Spleen (tissue), 11 donors: ENCODE data around the gene DAZL. TPM values are rescaled to one million over a fixed set of nuclear protein-coding genes. Genes with fewer than 3 reads are reported as not detected.

Experiments used
- DNase-seq: peaks from one replicate; pipeline ENCODE4 v3.0.0-alpha.2; 2020
- H3K27ac ChIP-seq, 8 donors: fragments of 200-600 bp; sonication (generic) in 7 of 8; 1 replicate in 4 of 8; 2 replicates in 4 of 8; pipeline versions ENCODE4 v1.5.0 to v1.8.0; 2016 to 2021; ENCODE audit warnings: inconsistent platforms in 4 of 8, mild to moderate bottlenecking in 4 of 8, moderate library complexity in 1 of 8
- H3K27me3 ChIP-seq, 7 donors: fragments of 200-600 bp; sonication (generic) in 6 of 7; replicated peaks in 1 of 7; 1 replicate in 4 of 7; 2 replicates in 3 of 7; pipeline versions ENCODE4 v1.5.0 to v1.8.0; 2016 to 2021; ENCODE audit warnings: inconsistent platforms in 3 of 7, mild to moderate bottlenecking in 1 of 7
- H3K36me3 ChIP-seq, 6 donors: fragments of 200-600 bp; sonication (generic) in 5 of 6; 1 replicate in 4 of 6; 2 replicates in 2 of 6; pipeline versions ENCODE4 v1.5.0 to v1.8.0; 2016 to 2021; ENCODE audit warnings: inconsistent platforms in 2 of 6
- H3K4me1 ChIP-seq, 6 donors: fragments of 200-600 bp; sonication (generic) in 5 of 6; 1 replicate in 3 of 6; 2 replicates in 3 of 6; pipeline versions ENCODE4 v1.5.0 to v1.8.0; 2016 to 2021; ENCODE audit warnings: inconsistent platforms in 3 of 6
- H3K4me3 ChIP-seq, 8 donors: fragments of 200-600 bp; sonication (generic) in 7 of 8; 1 replicate in 4 of 8; 2 replicates in 4 of 8; pipeline versions ENCODE4 v1.5.0 to v1.8.0; 2016 to 2021; ENCODE audit warnings: inconsistent platforms in 4 of 8, mild to moderate bottlenecking in 4 of 8, moderate library complexity in 2 of 8
- H3K9me3 ChIP-seq, 8 donors: fragments of 200-600 bp; sonication (generic) in 7 of 8; 1 replicate in 4 of 8; 2 replicates in 4 of 8; pipeline versions ENCODE4 v1.5.0 to v1.8.0; 2016 to 2021; ENCODE audit warnings: inconsistent platforms in 4 of 8
- POLR2A ChIP-seq, 3 donors: fragments of 450-650 bp; IDR thresholded peaks; one replicate each; pipeline ENCODE4 v1.5.1; 2017; ENCODE audit warnings: antibody characterized with exemption in 3 of 3, mild to moderate bottlenecking in 1 of 3
- POLR2AphosphoS5 ChIP-seq, 3 donors: sonication (generic); formaldehyde crosslinking; IDR thresholded peaks; one replicate each; pipeline ENCODE4 v1.5.1; 2017; ENCODE audit warnings: antibody characterized with exemption in 3 of 3
- WGBS, 5 donors: extraction: QIAGEN DNeasy Blood & Tissue Kit in 3 of 5; methylation state at CpG; one replicate each; pipeline versions ENCODE4 v1.1.5 to v1.1.7; 2013 to 2018; 5-methylcytosine and 5-hydroxymethylcytosine counted together
- intact Hi-C: fragments of 100-400 bp; cut with DNase I; formaldehyde crosslinking; loops from one replicate; pipeline ENCODE4 v1.15.0; 2023; ENCODE audit warnings: low total_unique reads
- polyA plus RNA-seq, 3 donors: library from polyadenylated mRNA; stranded (reverse); fragments of 200-250 nt; gene quantifications; one replicate each; pipeline ENCODE4 v1.2.1, GENCODE V29; 2013
- total RNA-seq, 7 donors: library from RNA; depleted of rRNA in 3 of 7; stranded (reverse); fragments of >200 nt in 3 of 7; fragmentation: NEBNext Ultra II Directional in 4 of 7; extraction: Animal tissue kit (Norgen Biotek cat#: 25700) in 4 of 7; gene quantifications; one replicate each; pipeline versions ENCODE4 v1.1.0 to v1.2.1, GENCODE V29; 2016 to 2021
- TF ChIP-seq, protein P1 (sequence below), 11 experiments: fragments of 200-600 bp in 7 of 11; fragments of 450-650 bp in 4 of 11; sonication (generic) in 4 of 11; IDR thresholded peaks in 8 of 11; conservative IDR thresholded peaks in 3 of 11; 1 replicate in 7 of 11; 2 replicates in 4 of 11; pipeline versions ENCODE4 v1.4.0 to v1.8.0; 2016 to 2021; ENCODE audit warnings: antibody characterized with exemption in 11 of 11, inconsistent platforms in 4 of 11, mild to moderate bottlenecking in 1 of 11
- donor health status: healthy with polysubstance abuse.
- donor health status: DM: no; HTN: no; CAD: no; lungs with moderate emphysema.
- donor health status: DM: no; HTN: no; CAD: no.
- donor health status: Bipolar disorder and iron deficiency.
- donor health status: healthy.
- donor health status: DM: no; HTN: no; CAD: no.
- donor health status: DM: yes; HTN: yes; CAD: no.

DAZL gene
- total and polyA plus RNA-seq, 10 donors: 0.04 to 0.51 (median 0.30) TPM; not detected in 5

- H3K36me3 ChIP-seq: no peaks in the 10 kb centered on the region
- DNase-seq: no peak
- H3K4me1 ChIP-seq: peaks cover 0 to 12% (median 7%) of the 10 kb centered on the region in 6 donors
- 83 to 89% (median 85%) methylated on average over 4 of the region's 4 CpGs for WGBS, 5 donors
- peaks cover 0 to 4% (median 0%) of the 10 kb centered on the region in 7 donors for H3K27me3 ChIP-seq
- TF ChIP-seq, protein P1, sequence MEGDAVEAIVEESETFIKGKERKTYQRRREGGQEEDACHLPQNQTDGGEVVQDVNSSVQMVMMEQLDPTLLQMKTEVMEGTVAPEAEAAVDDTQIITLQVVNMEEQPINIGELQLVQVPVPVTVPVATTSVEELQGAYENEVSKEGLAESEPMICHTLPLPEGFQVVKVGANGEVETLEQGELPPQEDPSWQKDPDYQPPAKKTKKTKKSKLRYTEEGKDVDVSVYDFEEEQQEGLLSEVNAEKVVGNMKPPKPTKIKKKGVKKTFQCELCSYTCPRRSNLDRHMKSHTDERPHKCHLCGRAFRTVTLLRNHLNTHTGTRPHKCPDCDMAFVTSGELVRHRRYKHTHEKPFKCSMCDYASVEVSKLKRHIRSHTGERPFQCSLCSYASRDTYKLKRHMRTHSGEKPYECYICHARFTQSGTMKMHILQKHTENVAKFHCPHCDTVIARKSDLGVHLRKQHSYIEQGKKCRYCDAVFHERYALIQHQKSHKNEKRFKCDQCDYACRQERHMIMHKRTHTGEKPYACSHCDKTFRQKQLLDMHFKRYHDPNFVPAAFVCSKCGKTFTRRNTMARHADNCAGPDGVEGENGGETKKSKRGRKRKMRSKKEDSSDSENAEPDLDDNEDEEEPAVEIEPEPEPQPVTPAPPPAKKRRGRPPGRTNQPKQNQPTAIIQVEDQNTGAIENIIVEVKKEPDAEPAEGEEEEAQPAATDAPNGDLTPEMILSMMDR (IDR thresholded peaks at IDR 0.05 in 8 of 11, conservative IDR thresholded peaks at IDR 0.05 in 3 of 11): no peak
- TF ChIP-seq POLR2A (IDR thresholded peaks at IDR 0.05) (no peak), POLR2AphosphoS5 (IDR thresholded peaks at IDR 0.05) (no peak)
- intact Hi-C loops: no loop called here
- H3K4me3 ChIP-seq: no peak overlapping the region
- no peak overlapping the region for H3K27ac ChIP-seq
- H3K9me3 ChIP-seq: no peaks in the 10 kb centered on the region
These were observed 51.1 kb downstream of the DAZL start for GRCh38 chr3:16554126-16554525.

DNA sequence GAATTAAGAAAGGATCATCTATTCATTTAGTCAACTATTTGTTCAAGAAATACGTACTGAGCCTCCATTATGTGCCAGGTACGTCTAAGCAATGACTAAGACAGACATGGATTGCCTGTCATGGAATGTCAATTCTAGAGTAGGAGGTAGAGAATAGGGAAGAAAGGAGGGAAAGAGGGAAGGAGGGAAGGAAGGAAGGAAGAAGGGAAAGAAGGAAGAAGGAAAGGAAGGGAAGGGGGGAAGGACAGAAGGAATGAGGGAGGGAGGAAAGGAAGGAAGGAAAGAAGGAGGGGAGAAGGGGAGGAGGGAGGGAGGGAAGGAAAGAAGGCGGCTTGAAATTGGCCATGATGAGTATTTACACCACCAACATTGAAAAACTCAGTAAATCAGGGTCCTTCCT is 52.5 kb downstream of the DAZL start:
- intact Hi-C loops: no loop called here
- Histone ChIP-seq H3K27ac (no peak overlapping the region), H3K36me3 (no peaks in the 10 kb centered on the region), H3K4me3 (no peak overlapping the region), H3K4me1 (peaks cover 0 to 12% (median 7%) of the 10 kb centered on the region in 6 donors), H3K9me3 (peaks cover 0 to 5% (median 0%) of the 10 kb centered on the region in 8 donors), H3K27me3 (peaks cover 0 to 4% (median 0%) of the 10 kb centered on the region in 7 donors)
- no peak for DNase-seq
- 70 to 81% (median 78%) methylated on average over 3 of the region's 3 CpGs for WGBS, 5 donors
- TF ChIP-seq POLR2AphosphoS5 (IDR thresholded peaks at IDR 0.05) (no peak), POLR2A (IDR thresholded peaks at IDR 0.05) (no peak)
- TF ChIP-seq, protein P1 (IDR thresholded peaks at IDR 0.05 in 8 of 11, conservative IDR thresholded peaks at IDR 0.05 in 3 of 11): no peak

DNA sequence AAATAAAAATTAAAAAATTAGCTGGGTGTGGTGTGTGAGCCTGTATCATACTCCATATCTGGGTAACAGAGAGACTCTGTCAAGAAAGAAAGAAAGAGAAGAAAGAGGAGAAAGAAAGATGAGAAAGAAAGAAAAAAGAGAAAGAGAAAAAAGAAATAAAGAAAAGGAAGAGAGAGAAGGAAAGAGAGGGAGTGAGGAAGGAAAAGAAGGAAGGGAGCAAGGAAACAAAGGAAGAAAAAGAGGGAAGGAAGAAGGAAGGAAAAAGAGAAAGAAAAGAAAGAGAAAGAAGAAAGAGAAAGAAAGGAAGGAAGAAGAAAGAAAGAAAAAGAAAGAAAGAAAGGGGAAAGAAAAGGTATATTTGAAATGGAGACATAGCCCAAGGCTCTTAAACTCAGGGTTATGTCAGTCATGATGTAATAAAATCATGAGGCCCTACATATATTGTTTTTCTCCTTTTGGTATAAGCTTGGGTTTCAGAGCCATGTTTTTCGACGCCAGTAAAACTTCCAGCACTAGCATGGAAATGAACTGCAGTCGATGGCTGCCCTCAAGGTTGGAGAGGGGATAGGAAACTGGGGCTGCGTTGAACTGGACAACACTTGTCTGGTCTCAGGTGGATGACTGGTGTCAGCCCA is 53.8 kb downstream of the DAZL start:
- WGBS, 5 donors: 81 to 94% (median 91%) methylated on average over 4 of the region's 4 CpGs
- intact Hi-C loops: loop anchor here (2.0 kb wide), 1 partner anchor 261 kb away; no protein-coding TSS in a partner anchor

GRCh38 chr3:16550676-16551341 is 54.4 kb downstream of the DAZL start:
- no peak for DNase-seq
- Histone ChIP-seq H3K4me3 (peak overlapping the region in 2 of 8 donors; percentile 8 to 15), H3K27ac (no peak overlapping the region), H3K4me1 (peaks cover 0 to 23% (median 7%) of the 10 kb centered on the region in 6 donors), H3K9me3 (peaks cover 0 to 5% (median 0%) of the 10 kb centered on the region in 8 donors), H3K27me3 (no peaks in the 10 kb centered on the region), H3K36me3 (no peaks in the 10 kb centered on the region)
- 14 to 17% (median 15%) methylated on average over 7 of the region's 7 CpGs for WGBS, 5 donors
- TF ChIP-seq POLR2AphosphoS5 (IDR thresholded peaks at IDR 0.05) (peak in 1 of 3 donors; percentile 26), POLR2A (IDR thresholded peaks at IDR 0.05) (no peak)
- TF ChIP-seq, protein P1 (IDR thresholded peaks at IDR 0.05 in 8 of 11, conservative IDR thresholded peaks at IDR 0.05 in 3 of 11): peak; percentile 76 to 96 (median 91)
- intact Hi-C loops: loop anchor here (2.0 kb wide), 1 partner anchor 260 kb away; no protein-coding TSS in a partner anchor

More for the DNA sequence above, 53.8 kb downstream of the DAZL start:
- Histone ChIP-seq H3K36me3 (no peaks in the 10 kb centered on the region), H3K9me3 (peaks cover 0 to 5% (median 0%) of the 10 kb centered on the region in 8 donors), H3K4me1 (peaks cover 0 to 18% (median 7%) of the 10 kb centered on the region in 6 donors), H3K27me3 (peaks cover 0 to under 1% (median 0%) of the 10 kb centered on the region in 7 donors), H3K27ac (no peak overlapping the region), H3K4me3 (no peak overlapping the region)
- no peak for TF ChIP-seq POLR2A (IDR thresholded peaks at IDR 0.05)
- no peak for TF ChIP-seq POLR2AphosphoS5 (IDR thresholded peaks at IDR 0.05)
- no peak for DNase-seq
